ENCODE data around the gene CACNA1F. TPM values are rescaled to one million over a fixed set of nuclear protein-coding genes. Genes with fewer than 3 reads are reported as not detected.
A peak's percentile ranks its signal among the peaks of the same experiment; 100 is the strongest.

Gene CACNA1F
- total RNA-seq, 2 donors from 2014 or later = 1.0 TPM

GRCh38 chrX:49199315-49199595, 33.9 kb downstream of the CACNA1F start:
- Histone ChIP-seq H3K9ac (ENCODE audit: low read depth in 2 of 2, low read length in 2 of 2) (no peak overlapping the region), H3K4me3 (no peak overlapping the region), H3K27me3 (no peaks in the 10 kb centered on the region), H3K36me3 (no peaks in the 10 kb centered on the region), H3K4me1 (no peaks in the 10 kb centered on the region), H3K27ac (no peak overlapping the region), H3K9me3 (no peaks in the 10 kb centered on the region)
- no peak for DNase-seq
- intact Hi-C loops (cut with DNase I) = no loop called here
- no peak for TF ChIP-seq CTCF (IDR thresholded peaks at IDR 0.05)

- H3K4me3 ChIP-seq = no peak overlapping the region
- intact Hi-C loops (cut with DNase I) = no loop called here
- no peaks in the 10 kb centered on the region for H3K9me3 ChIP-seq
- no peak overlapping the region for H3K27ac ChIP-seq
- H3K36me3 ChIP-seq = no peaks in the 10 kb centered on the region
- no peaks in the 10 kb centered on the region for H3K4me1 ChIP-seq
- DNase-seq = no peak
- TF ChIP-seq CTCF (IDR thresholded peaks at IDR 0.05) = no peak
- no peak overlapping the region for H3K9ac ChIP-seq (ENCODE audit: low read depth in 2 of 2, low read length in 2 of 2)
- H3K27me3 ChIP-seq = no peaks in the 10 kb centered on the region
Observed at GRCh38 chrX:49198540-49199314, 34.4 kb downstream of the CACNA1F start.

- Histone ChIP-seq H3K4me1 (no peaks in the 10 kb centered on the region), H3K36me3 (no peaks in the 10 kb centered on the region), H3K27ac (no peak overlapping the region), H3K9ac (ENCODE audit: low read depth in 2 of 2, low read length in 2 of 2) (no peak overlapping the region), H3K9me3 (no peaks in the 10 kb centered on the region), H3K27me3 (no peaks in the 10 kb centered on the region), H3K4me3 (no peak overlapping the region)
- intact Hi-C loops (cut with DNase I) = no loop called here
- DNase-seq = no peak
- no peak for TF ChIP-seq CTCF (IDR thresholded peaks at IDR 0.05)
Observed at GRCh38 chrX:49197543-49198087, 35.5 kb downstream of the CACNA1F start.

- no peak overlapping the region for H3K27ac ChIP-seq
- H3K4me1 ChIP-seq = no peaks in the 10 kb centered on the region
- no peak for TF ChIP-seq CTCF (IDR thresholded peaks at IDR 0.05)
- no peaks in the 10 kb centered on the region for H3K36me3 ChIP-seq
- H3K27me3 ChIP-seq = no peaks in the 10 kb centered on the region
- intact Hi-C loops (cut with DNase I) = no loop called here
- no peak overlapping the region for H3K9ac ChIP-seq (ENCODE audit: low read depth in 2 of 2, low read length in 2 of 2)
- DNase-seq = no peak
- no peaks in the 10 kb centered on the region for H3K9me3 ChIP-seq
- no peak overlapping the region for H3K4me3 ChIP-seq
Observed at GRCh38 chrX:49193542-49193964, 39.6 kb downstream of the CACNA1F start.

GRCh38 chrX:49192722-49193328, 40.3 kb downstream of the CACNA1F start:
- peak; percentile 56 for DNase-seq
- no peak overlapping the region for H3K9ac ChIP-seq (ENCODE audit: low read depth in 2 of 2, low read length in 2 of 2)
- H3K4me3 ChIP-seq = no peak overlapping the region
- H3K9me3 ChIP-seq = no peaks in the 10 kb centered on the region
- no peak overlapping the region for H3K27ac ChIP-seq
- no peaks in the 10 kb centered on the region for H3K4me1 ChIP-seq
- no peaks in the 10 kb centered on the region for H3K27me3 ChIP-seq
- TF ChIP-seq CTCF (IDR thresholded peaks at IDR 0.05) = peak; percentile 52
- no peaks in the 10 kb centered on the region for H3K36me3 ChIP-seq
- intact Hi-C loops (cut with DNase I) = no loop called here

Data from colonic mucosa (tissue), 4 donors.